Mucosa of rectum (tissue), 2 donors: Measurements from ENCODE around the gene THSD4.

Experiments used
- H3K27ac ChIP-seq, 2 donors: one replicate each; pipeline ENCODE4 v1.7.0; 2013; ENCODE audit warnings: inconsistent platforms in 2 of 2, low read depth in 2 of 2, low read length in 2 of 2
- H3K27me3 ChIP-seq, 2 donors: one replicate each; pipeline ENCODE4 v1.7.0; 2013; ENCODE audit warnings: low read length in 2 of 2; ENCODE audit not compliant: control insufficient read depth in 2 of 2, insufficient read depth in 2 of 2
- H3K36me3 ChIP-seq, 2 donors: one replicate each; pipeline ENCODE4 v1.7.0; 2013; ENCODE audit warnings: low read length in 2 of 2; ENCODE audit not compliant: control insufficient read depth in 2 of 2, insufficient read depth in 2 of 2
- H3K4me1 ChIP-seq, 2 donors: one replicate each; pipeline ENCODE4 v1.7.0; 2013; ENCODE audit warnings: low read length in 2 of 2, mild to moderate bottlenecking in 1 of 2; ENCODE audit not compliant: control insufficient read depth in 2 of 2, insufficient read depth in 2 of 2
- H3K4me3 ChIP-seq, 2 donors: one replicate each; pipeline ENCODE4 v1.7.0; 2013; ENCODE audit warnings: low read length in 2 of 2
- H3K9ac ChIP-seq, 2 donors: one replicate each; pipeline ENCODE4 v1.7.0; 2013; ENCODE audit warnings: low read length in 2 of 2, low read depth in 1 of 2, mild to moderate bottlenecking in 1 of 2
- H3K9me3 ChIP-seq, 2 donors: one replicate each; pipeline ENCODE4 v1.7.0; 2013; ENCODE audit warnings: low read length in 2 of 2; ENCODE audit not compliant: control insufficient read depth in 2 of 2
- donor health status: healthy.
- donor health status: Normal muscosa, but diverticular disease.

Gene THSD4

DNA sequence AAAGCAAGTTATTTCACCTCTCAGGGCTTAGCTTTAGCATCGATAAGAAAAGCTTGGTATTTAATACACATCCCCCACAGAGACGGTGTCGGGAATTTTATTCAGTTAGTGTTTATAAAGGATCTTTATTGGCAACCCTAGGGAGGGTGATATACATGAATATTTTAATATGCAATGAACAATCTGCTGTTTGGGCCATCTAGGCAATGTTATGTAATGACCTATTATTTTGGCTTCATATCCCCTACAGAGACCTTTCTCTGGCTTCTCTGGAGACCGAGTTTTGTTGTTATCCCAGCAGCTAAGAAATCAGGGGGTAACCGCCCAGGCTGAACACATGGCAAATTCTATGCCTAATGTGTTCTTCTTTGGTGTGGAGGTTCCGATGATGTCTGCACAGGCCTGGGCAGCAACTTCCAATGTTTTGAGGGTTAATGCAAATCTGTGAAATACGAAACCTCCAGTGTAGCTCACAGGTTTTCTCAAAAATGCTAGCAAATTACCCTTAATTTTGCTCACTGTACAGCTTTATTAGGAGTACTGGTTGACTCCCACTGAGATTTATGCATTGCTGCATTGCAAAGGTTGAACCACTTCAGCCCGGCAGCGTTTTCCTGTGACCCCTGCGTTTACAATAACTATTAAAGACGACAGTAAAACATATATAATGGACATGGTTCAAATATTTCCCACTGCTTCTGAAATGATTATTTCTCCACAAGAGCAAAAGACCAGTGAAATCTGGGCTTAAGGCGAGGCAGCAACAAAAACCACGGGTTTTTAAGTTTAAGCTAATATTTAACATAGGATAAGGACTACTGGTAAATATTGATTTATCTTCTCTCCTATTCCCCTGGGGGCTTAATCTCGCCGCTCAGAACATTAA lies 396.8 kb downstream of the THSD4 start:
- Histone ChIP-seq H3K27me3 (no peaks in the 10 kb centered on the region), H3K9me3 (no peaks in the 10 kb centered on the region), H3K36me3 (no peaks in the 10 kb centered on the region), H3K27ac (no peak overlapping the region), H3K4me3 (no peak overlapping the region), H3K9ac (no peak overlapping the region), H3K4me1 (peaks cover 4 to 7% of the 10 kb centered on the region in 2 donors)

DNA sequence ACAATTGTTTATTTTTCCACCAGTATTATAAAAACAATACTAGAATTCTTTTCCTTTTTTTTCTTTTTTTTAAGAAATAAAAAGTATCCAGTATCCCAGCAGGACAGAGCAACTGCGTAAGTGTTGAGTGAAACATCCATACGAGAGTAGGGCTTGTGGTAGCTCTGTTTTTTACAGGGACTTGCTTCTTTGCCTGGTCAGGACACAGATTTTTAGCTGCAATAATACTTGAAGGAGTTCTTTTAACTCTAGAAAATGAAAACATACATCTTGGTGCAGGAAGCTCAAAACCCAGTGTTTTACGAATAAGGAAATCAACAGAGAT lies 397.4 kb downstream of the THSD4 start:
- H3K4me3 ChIP-seq = no peak overlapping the region
- peaks cover 4 to 7% of the 10 kb centered on the region in 2 donors for H3K4me1 ChIP-seq
- H3K9ac ChIP-seq = no peak overlapping the region
- no peak overlapping the region for H3K27ac ChIP-seq
- H3K9me3 ChIP-seq = no peaks in the 10 kb centered on the region
- no peaks in the 10 kb centered on the region for H3K36me3 ChIP-seq
- H3K27me3 ChIP-seq = no peaks in the 10 kb centered on the region

DNA sequence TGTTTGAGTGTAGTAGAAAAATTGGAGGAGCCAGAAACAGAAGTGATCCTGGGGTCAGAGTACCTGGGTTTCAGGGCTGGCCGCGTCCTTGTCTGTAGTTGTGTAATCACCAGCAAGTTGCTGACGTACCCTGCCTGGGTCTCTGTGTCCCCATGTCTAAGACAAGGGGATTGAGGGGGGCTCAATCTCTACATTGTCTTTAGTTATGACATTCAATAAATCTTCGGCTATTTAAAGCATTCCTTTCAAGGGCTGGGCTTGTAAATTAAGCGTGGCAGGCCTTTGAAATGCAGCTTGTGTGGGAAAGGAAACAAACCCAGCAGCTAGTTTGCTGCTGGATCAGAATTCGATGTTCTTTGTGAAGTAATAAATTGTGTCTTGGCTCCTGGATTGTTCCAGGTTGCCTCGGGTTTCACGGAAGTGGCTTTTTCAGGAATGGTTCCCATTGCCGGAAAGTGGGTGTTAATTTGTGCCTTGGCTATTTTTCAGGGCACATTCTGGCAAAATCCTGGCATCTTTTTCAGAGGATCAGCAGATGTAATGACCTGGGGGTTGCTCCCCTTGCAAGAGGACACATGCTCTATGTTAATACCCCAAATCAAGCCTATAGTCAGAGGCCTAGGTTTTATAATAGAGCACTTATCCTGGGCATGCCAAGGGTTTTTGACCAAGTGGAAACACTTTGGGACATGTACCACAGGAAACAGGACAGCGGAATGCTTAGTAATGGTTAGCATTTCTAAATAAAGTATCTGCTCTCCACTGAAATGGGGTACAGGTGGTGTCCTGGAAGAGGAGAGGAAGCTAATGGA lies 400.3 kb downstream of the THSD4 start:
- Histone ChIP-seq H3K9me3 (no peaks in the 10 kb centered on the region), H3K27ac (peak overlapping the region in 1 of 2 donors; percentile 7), H3K36me3 (no peaks in the 10 kb centered on the region), H3K9ac (no peak overlapping the region), H3K27me3 (no peaks in the 10 kb centered on the region), H3K4me1 (peaks cover 4 to 7% of the 10 kb centered on the region in 2 donors), H3K4me3 (no peak overlapping the region)

DNA sequence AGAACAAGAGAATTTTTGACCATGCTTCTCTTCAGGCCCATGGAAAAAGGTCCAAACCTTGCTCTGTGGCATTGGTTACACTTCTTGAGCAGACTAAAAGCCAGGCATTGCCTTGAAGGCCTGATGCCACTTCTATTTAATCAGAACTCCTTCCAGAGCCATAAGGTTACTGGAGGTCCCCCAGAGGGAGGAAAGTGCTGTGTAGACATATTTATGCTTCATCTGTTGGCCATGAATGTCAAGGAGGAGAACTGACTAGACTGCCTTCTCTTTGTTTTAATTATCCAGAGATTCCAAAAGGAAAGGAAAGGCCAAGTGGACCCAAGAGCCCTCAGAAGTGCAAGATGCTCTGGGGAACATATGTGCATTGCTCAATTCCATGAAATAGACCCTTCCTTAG lies 402.5 kb downstream of the THSD4 start:
- Histone ChIP-seq H3K4me3 (no peak overlapping the region), H3K4me1 (peaks cover 4 to 7% of the 10 kb centered on the region in 2 donors), H3K27me3 (no peaks in the 10 kb centered on the region), H3K36me3 (no peaks in the 10 kb centered on the region), H3K9me3 (no peaks in the 10 kb centered on the region), H3K9ac (no peak overlapping the region), H3K27ac (no peak overlapping the region)

DNA sequence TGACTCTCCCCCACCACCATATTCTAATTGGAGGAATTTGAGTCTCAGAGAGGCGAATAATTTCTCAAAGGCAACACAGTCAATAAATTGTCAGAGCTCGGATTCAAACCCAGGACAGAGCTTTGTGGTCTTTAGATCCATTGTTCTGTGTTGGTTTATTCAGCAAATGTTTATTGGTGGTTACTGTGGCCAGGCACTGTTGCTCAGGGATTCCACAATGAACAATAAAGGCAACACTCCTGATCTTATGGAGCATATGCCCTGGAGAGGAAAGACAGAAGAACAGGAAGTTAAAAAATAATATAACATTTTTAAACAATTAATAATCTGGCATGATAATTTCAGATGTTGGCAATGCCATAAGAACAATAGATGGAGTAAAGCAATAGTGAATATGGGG lies 403.4 kb downstream of the THSD4 start:
- Histone ChIP-seq H3K27ac (no peak overlapping the region), H3K27me3 (no peaks in the 10 kb centered on the region), H3K9me3 (no peaks in the 10 kb centered on the region), H3K4me3 (no peak overlapping the region), H3K9ac (no peak overlapping the region), H3K36me3 (no peaks in the 10 kb centered on the region), H3K4me1 (peaks cover 3 to 4% of the 10 kb centered on the region in 2 donors)

DNA sequence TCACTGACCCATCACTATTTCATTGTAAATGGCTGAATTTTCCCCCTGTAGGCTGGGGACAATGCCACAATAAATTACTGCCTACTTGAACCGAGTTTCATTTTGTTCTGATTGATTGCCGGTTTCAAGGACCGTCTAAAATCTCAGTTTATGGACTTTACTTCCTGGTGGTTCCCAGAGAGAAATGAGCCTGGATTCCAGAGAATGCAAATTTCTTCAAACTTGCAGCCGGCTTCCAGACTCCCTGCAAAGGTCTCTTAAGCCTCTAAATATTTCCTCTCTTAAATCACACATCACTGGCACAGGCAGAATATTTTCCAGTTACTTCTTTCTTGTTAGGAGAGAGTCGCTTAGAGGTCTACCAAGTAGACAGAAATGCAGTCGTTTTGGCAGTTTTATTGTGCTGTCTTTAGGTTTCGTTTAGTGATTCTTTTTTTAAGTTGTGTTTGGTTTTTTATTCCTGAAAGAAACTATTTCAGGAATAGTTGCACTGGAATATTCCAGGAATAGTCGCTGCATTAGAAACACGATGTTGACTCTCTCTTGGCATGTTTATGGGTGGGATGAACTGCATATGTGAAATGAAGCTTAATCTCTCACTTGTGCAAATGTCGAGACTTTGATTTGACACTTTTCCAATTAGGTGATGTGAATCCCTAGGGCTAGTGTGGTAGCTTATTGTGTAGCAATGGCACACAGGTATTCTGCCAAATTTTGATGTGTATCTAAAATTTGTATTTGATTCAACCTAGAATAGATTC lies 411.0 kb downstream of the THSD4 start:
- H3K27me3 ChIP-seq = no peaks in the 10 kb centered on the region
- no peak overlapping the region for H3K4me3 ChIP-seq
- H3K9ac ChIP-seq = no peak overlapping the region
- H3K36me3 ChIP-seq = no peaks in the 10 kb centered on the region
- no peak overlapping the region for H3K27ac ChIP-seq
- no peaks in the 10 kb centered on the region for H3K4me1 ChIP-seq
- no peaks in the 10 kb centered on the region for H3K9me3 ChIP-seq

DNA sequence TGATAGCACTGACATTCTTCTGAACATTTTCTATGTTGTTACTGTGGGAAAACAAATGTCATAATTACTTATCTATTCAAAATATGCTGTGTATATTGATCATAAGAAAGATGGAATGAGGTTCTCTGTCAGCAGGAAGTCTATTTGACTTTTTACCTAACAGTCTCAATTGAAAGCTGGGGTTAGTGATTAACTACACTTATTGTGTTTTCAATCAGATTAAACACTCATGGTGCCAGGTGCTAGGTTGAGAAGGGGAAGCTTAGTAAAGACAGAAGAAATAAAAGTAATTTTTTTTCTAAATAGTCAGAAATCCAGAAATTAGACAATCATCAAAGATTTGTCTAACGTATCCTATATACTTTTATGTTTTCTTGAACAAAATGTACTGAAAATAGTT lies 414.1 kb downstream of the THSD4 start:
- Histone ChIP-seq H3K36me3 (no peaks in the 10 kb centered on the region), H3K27ac (no peak overlapping the region), H3K9ac (no peak overlapping the region), H3K4me1 (no peaks in the 10 kb centered on the region), H3K9me3 (no peaks in the 10 kb centered on the region), H3K4me3 (no peak overlapping the region), H3K27me3 (peaks cover 0 to 2% of the 10 kb centered on the region in 2 donors)

DNA sequence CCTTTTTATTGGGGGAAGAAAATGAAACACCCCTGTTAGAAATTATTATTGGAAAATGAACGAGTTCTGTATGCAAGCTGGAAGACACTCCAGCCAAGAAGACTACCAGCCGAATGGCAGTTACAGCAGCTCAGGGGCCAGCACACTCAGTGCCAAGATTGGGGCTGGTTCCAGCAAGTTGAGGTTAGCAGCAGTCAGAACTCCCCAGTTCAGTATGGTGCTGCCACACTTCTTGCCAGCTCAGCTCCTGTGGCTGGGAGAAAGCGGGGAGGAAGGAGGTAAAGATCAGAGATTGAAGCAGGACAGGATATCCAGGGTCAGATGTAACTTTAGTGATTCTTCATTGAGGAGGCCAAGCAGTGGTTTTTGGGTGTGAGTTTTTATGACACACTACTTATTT lies 414.8 kb downstream of the THSD4 start:
- no peak overlapping the region for H3K27ac ChIP-seq
- H3K4me3 ChIP-seq = no peak overlapping the region
- peaks cover 0 to 2% of the 10 kb centered on the region in 2 donors for H3K27me3 ChIP-seq
- H3K4me1 ChIP-seq = no peaks in the 10 kb centered on the region
- no peaks in the 10 kb centered on the region for H3K9me3 ChIP-seq
- H3K9ac ChIP-seq = no peak overlapping the region
- H3K36me3 ChIP-seq = no peaks in the 10 kb centered on the region

DNA sequence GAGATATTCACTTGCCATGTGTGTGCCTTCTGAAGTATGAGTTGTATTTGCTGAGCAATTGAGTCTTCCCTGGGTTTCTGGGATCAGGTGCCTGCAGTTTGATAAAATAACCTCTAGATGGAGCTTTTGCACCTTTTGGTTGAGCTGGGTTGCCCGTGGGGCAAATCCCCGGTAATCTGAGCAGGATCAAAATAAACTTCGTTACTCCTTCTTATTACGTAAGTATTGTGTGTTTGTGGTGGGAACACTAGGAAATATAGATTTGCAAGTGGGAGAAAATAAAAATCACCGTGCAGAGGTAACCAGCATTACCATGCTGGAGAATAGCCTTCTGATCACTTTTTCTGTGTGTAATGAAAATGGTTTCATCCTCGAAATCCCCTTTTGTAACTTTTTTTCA lies 417.7 kb downstream of the THSD4 start:
- H3K4me1 ChIP-seq = no peaks in the 10 kb centered on the region

DNA sequence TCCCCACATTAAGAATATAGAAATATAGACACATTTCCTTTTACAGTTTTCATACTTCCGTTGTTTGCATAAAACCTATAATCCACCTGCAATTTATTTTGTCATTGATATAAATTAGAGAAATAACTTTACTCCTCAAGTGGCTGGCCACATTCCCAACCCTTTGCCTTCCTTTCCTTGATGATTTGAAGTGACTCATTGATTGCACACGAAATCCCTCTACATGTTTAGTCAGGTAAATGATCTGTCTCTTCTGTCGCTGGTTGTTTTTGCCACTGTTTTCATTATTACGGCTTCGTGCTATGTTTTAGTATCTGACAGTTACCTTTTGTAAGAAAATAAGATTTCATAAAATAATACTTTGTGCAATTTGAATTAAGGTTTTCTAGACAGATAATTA lies 422.9 kb downstream of the THSD4 start:
- no peak overlapping the region for H3K4me3 ChIP-seq
- H3K9ac ChIP-seq = no peak overlapping the region
- no peaks in the 10 kb centered on the region for H3K27me3 ChIP-seq
- H3K36me3 ChIP-seq = peaks cover 0 to 2% of the 10 kb centered on the region in 2 donors
- H3K9me3 ChIP-seq = no peaks in the 10 kb centered on the region
- H3K4me1 ChIP-seq = no peaks in the 10 kb centered on the region
- no peak overlapping the region for H3K27ac ChIP-seq

More for the DNA sequence above, 417.7 kb downstream of the THSD4 start:
- Histone ChIP-seq H3K9me3 (no peaks in the 10 kb centered on the region), H3K27ac (no peak overlapping the region), H3K9ac (no peak overlapping the region), H3K4me3 (no peak overlapping the region), H3K27me3 (peaks cover 0 to 2% of the 10 kb centered on the region in 2 donors), H3K36me3 (no peaks in the 10 kb centered on the region)
